ENCODE measurements around the gene RRP1.

RRP1 gene, protein sequence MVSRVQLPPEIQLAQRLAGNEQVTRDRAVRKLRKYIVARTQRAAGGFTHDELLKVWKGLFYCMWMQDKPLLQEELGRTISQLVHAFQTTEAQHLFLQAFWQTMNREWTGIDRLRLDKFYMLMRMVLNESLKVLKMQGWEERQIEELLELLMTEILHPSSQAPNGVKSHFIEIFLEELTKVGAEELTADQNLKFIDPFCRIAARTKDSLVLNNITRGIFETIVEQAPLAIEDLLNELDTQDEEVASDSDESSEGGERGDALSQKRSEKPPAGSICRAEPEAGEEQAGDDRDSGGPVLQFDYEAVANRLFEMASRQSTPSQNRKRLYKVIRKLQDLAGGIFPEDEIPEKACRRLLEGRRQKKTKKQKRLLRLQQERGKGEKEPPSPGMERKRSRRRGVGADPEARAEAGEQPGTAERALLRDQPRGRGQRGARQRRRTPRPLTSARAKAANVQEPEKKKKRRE

DNA sequence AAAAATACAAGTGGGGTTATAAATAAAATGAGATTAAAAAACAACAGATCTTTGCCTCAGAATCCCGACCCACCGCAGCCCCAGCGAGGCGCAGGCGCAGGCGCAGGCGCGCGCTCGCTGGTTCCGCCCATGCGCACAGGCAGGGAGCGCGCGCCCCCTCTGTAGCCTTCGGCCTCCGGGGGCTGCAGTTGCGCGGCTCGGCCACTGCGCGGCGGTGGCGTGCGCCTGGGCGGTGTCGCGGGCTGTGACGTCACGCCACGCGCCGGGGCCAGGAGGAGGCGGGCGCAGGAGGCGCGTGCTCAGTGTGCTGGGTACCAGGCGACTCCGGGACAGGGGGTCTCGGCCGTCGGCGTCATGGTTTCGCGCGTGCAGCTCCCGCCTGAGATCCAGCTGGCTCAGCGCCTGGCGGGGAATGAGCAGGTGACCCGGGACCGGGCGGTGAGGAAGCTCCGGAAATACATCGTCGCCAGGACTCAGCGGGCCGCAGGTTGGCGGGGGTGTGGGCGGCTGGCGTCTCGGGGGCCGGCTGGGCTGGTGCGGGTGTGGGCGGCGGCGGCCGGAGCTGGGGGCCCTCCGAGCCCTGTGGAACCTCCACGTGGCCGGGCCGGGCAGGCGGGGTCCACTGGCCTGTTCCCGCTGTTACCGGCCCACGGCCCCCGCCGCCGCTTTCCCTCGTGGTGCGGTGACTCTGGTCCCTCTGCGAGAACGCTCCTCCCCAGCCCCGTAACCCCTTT is at the start of gene RRP1:
Gene RRP1 (plus strand): TSS at position 302 of the 734 bp plus-strand sequence. CDS start 53 bp downstream, at position 355.
- H3K9me3 ChIP-seq (ENCODE audit: insufficient read depth, low read length), result no peaks in the 10 kb centered on the region
- H3K27me3 ChIP-seq (ENCODE audit: insufficient read depth, insufficient read length), result no peaks in the 10 kb centered on the region
- DNase-seq (ENCODE audit: low read depth, low spot score), result peak; percentile 92
- peaks cover 11% of the 10 kb centered on the region for H3K4me1 ChIP-seq (ENCODE audit: insufficient read depth, insufficient read length)
- no peak for TF ChIP-seq ZNF274 (IDR thresholded peaks at IDR 0.05; ENCODE audit: low read depth, low read length)
- TF ChIP-seq YY1 (IDR thresholded peaks at IDR 0.05; ENCODE audit: insufficient read depth, insufficient read length), result no peak
- no peak for TF ChIP-seq SUZ12 (IDR thresholded peaks at IDR 0.05; ENCODE audit: extremely low read depth, insufficient read depth, insufficient read length)
- H3K36me3 ChIP-seq (ENCODE audit: insufficient read depth, insufficient read length, low read length), result peaks cover 43% of the 10 kb centered on the region
- H3K9ac ChIP-seq (ENCODE audit: insufficient read length, low read depth), result peak within 1 kb of the TSS; percentile 98
- H3K4me3 ChIP-seq (ENCODE audit: insufficient read length, low read depth), result peak within 1 kb of the TSS; percentile 98

DNA sequence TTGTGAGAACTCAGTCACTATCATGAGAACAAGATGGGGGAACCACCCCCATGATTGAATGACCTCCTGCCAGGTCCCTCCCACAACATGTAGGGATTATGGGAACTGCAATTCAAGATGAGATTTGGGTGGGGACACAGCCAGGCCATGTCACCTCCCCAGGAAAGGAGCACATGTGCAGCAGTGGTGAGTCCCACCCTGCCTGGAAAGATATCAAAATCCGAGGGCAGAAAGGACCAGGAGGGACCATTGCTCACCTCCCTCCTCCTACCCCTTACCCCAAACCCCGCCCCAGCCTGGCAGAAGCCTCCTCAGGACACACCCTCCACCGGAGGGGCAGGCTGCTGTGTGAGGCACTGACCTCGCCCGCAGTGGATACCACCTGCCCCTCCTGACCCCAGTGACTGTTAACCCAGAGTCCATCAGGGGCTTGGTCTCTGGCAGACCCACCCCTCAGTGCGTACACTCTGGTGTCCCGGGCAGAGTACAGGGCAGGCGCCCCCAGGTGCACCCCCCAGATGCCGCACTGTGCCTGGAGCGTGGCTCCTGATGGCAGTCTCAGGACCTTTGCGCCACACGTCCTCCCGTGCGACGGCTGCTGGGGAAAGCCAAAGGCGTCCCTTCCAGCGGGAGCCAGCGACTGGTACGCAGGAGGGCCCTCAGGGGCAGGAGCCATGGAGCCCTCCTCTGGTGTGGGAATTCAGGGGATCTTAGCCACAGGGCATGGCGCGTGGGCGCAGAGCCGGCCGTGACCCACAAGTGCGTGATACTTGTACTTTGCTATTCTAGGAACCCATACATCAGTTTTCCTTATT is 49.5 kb upstream of the RRP1 start:
- H3K27me3 ChIP-seq (ENCODE audit: insufficient read depth, insufficient read length), result no peaks in the 10 kb centered on the region
- H3K4me1 ChIP-seq (ENCODE audit: insufficient read depth, insufficient read length), result peaks cover 22% of the 10 kb centered on the region
- no peaks in the 10 kb centered on the region for H3K9me3 ChIP-seq (ENCODE audit: insufficient read depth, low read length)

DNA sequence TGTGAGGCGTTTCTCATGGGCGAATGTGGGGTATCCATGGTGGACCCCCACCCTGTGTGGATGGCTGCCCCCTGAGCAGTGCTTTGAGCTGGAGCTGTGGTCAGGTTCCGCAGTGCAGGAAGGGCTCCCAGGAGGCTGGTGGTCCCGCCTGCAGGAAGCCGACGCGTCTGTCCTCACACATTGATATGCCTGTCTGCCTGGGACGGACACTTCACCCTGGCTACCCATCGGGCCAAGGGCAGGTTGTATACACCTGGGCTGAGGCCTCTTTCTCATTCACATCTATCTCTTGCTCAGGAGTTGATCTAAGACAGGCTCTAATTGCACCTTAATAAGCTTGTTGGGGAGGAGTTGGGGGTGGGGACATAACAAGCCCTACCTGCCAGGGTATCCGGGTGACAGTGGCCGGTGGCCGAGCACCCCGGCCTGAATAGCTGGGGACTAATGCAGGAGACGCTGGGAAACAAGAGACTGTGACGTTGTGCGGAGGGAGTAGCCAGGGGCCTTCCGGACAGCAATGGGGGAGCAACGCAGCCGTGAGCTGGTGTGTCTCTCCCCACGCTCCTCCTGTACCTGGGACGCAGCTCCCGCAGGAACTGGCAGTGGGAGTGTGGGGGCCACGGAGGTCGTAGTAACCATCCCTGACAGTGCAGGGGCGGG is 48.8 kb upstream of the RRP1 start:
- DNase-seq (ENCODE audit: low read depth, low spot score), result peak; percentile 51
- Histone ChIP-seq H3K4me1 (ENCODE audit: insufficient read depth, insufficient read length) (peaks cover 18% of the 10 kb centered on the region), H3K9me3 (ENCODE audit: insufficient read depth, low read length) (no peaks in the 10 kb centered on the region), H3K4me3 (ENCODE audit: insufficient read length, low read depth) (peak overlapping the region; percentile 10), H3K36me3 (ENCODE audit: insufficient read depth, insufficient read length, low read length) (peaks cover 66% of the 10 kb centered on the region), H3K27me3 (ENCODE audit: insufficient read depth, insufficient read length) (no peaks in the 10 kb centered on the region), H3K9ac (ENCODE audit: insufficient read length, low read depth) (peak overlapping the region; percentile 12)
- peak; percentile 68 for TF ChIP-seq YY1 (IDR thresholded peaks at IDR 0.05; ENCODE audit: insufficient read depth, insufficient read length)
- TF ChIP-seq ZNF274 (IDR thresholded peaks at IDR 0.05; ENCODE audit: low read depth, low read length), result no peak

More for the DNA sequence above, 49.5 kb upstream of the RRP1 start:
- DNase-seq (ENCODE audit: low read depth, low spot score), result no peak
- Histone ChIP-seq H3K4me3 (ENCODE audit: insufficient read length, low read depth) (no peak overlapping the region), H3K9ac (ENCODE audit: insufficient read length, low read depth) (no peak overlapping the region), H3K36me3 (ENCODE audit: insufficient read depth, insufficient read length, low read length) (peaks cover 68% of the 10 kb centered on the region)
- TF ChIP-seq YY1 (IDR thresholded peaks at IDR 0.05; ENCODE audit: insufficient read depth, insufficient read length), result no peak

DNA sequence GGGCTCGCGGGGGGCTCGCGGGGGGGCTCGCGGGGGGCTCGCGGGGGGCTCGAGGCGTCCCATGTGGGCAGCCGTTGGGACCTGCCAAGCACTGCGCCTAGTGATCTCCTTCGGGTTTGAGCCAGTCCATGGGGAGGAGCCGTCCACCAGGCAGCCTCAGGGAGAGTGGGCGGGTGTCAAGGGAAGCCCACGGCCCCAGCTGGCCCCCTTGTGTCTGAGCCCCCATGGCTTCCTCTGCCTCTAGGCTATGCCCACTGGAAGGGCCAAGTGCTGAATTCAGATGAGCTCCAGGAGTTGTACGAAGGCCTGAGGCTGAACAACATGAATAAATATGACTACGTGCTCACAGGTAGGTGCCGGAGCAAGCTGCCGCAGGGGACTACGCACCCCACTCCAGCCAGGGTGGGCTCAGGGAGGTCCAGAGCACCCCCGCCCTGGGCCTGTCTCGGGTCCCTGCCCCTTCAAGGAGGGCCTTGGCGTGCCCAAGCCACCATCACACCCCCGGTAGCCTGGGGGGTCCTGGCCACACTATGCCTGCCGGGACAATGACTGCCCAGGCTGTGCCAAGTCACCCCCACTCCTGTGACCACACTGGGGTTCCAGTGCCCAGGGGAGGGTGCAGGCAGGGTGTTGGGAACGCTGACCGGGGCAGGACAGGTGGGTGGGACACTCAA is 47.8 kb upstream of the RRP1 start:
- Histone ChIP-seq H3K9ac (ENCODE audit: insufficient read length, low read depth) (peak overlapping the region; percentile 59), H3K9me3 (ENCODE audit: insufficient read depth, low read length) (no peaks in the 10 kb centered on the region), H3K27me3 (ENCODE audit: insufficient read depth, insufficient read length) (no peaks in the 10 kb centered on the region), H3K36me3 (ENCODE audit: insufficient read depth, insufficient read length, low read length) (peaks cover 66% of the 10 kb centered on the region), H3K4me3 (ENCODE audit: insufficient read length, low read depth) (no peak overlapping the region), H3K4me1 (ENCODE audit: insufficient read depth, insufficient read length) (peaks cover 13% of the 10 kb centered on the region)
- DNase-seq (ENCODE audit: low read depth, low spot score), result no peak
- no peak for TF ChIP-seq YY1 (IDR thresholded peaks at IDR 0.05; ENCODE audit: insufficient read depth, insufficient read length)
- TF ChIP-seq ZNF274 (IDR thresholded peaks at IDR 0.05; ENCODE audit: low read depth, low read length), result no peak
- TF ChIP-seq SUZ12 (IDR thresholded peaks at IDR 0.05; ENCODE audit: extremely low read depth, insufficient read depth, insufficient read length), result no peak

DNA sequence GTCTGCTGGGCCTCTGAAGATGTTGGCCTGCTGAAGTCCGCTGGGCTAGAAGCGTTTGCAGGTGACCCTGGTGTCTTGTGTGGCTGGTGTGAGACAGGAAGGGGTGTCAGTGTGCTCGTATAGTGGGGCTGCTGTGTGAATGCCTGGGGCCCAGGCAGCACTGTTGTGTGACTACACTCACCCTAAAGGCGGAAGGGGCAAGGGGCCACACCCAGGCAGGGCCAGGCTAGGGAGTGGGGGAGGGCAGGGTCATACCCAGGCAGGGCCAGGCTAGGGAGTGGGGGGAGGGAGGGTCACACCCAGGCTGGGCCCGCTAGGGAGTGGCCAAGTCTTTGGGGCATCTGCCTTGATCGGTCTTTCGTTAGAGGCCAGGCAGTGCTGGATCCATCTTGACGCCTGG is 45.4 kb upstream of the RRP1 start:
- no peaks in the 10 kb centered on the region for H3K27me3 ChIP-seq (ENCODE audit: insufficient read depth, insufficient read length)
- DNase-seq (ENCODE audit: low read depth, low spot score), result no peak
- H3K4me1 ChIP-seq (ENCODE audit: insufficient read depth, insufficient read length), result peaks cover 17% of the 10 kb centered on the region
- H3K4me3 ChIP-seq (ENCODE audit: insufficient read length, low read depth), result no peak overlapping the region
- H3K36me3 ChIP-seq (ENCODE audit: insufficient read depth, insufficient read length, low read length), result peaks cover 69% of the 10 kb centered on the region
- TF ChIP-seq YY1 (IDR thresholded peaks at IDR 0.05; ENCODE audit: insufficient read depth, insufficient read length) (no peak), SUZ12 (IDR thresholded peaks at IDR 0.05; ENCODE audit: extremely low read depth, insufficient read depth, insufficient read length) (no peak), ZNF274 (IDR thresholded peaks at IDR 0.05; ENCODE audit: low read depth, low read length) (no peak)
- peak overlapping the region; percentile 29 for H3K9ac ChIP-seq (ENCODE audit: insufficient read length, low read depth)
- no peaks in the 10 kb centered on the region for H3K9me3 ChIP-seq (ENCODE audit: insufficient read depth, low read length)

DNA sequence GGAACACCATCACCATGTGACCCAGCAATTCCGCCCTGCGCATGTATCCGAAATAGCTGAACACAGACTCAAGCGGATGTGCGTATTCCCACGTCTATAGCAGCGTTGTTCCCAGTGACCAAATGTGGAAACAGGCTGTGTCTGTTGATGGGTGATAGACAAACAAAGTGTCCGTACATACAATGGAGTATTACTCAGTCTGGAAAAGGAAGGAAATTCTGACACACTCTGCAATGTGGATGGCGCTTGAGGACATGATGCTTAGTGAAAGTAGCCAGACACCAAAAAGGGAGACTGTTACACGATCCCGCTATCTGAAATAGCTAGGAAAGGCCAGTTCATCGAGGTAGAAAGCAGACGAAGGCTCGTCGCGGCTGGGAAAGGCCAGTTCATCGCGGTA is 44.7 kb upstream of the RRP1 start:
- no peaks in the 10 kb centered on the region for H3K9me3 ChIP-seq (ENCODE audit: insufficient read depth, low read length)
- H3K27me3 ChIP-seq (ENCODE audit: insufficient read depth, insufficient read length), result no peaks in the 10 kb centered on the region
- TF ChIP-seq ZNF274 (IDR thresholded peaks at IDR 0.05; ENCODE audit: low read depth, low read length), result no peak
- no peak for TF ChIP-seq SUZ12 (IDR thresholded peaks at IDR 0.05; ENCODE audit: extremely low read depth, insufficient read depth, insufficient read length)
- no peak for TF ChIP-seq YY1 (IDR thresholded peaks at IDR 0.05; ENCODE audit: insufficient read depth, insufficient read length)
- H3K9ac ChIP-seq (ENCODE audit: insufficient read length, low read depth), result no peak overlapping the region
- H3K36me3 ChIP-seq (ENCODE audit: insufficient read depth, insufficient read length, low read length), result peaks cover 75% of the 10 kb centered on the region
- H3K4me3 ChIP-seq (ENCODE audit: insufficient read length, low read depth), result no peak overlapping the region
- H3K4me1 ChIP-seq (ENCODE audit: insufficient read depth, insufficient read length), result peaks cover 17% of the 10 kb centered on the region
- no peak for DNase-seq (ENCODE audit: low read depth, low spot score)
